Suprapubic skin (tissue), 4 donors: ENCODE measurements around the gene NT5E. TPM values are rescaled to one million over a fixed set of nuclear protein-coding genes. Genes with fewer than 3 reads are reported as not detected.

Experiments used
- DNase-seq, 2 donors: peaks; one replicate each; pipeline ENCODE4 v3.0.0-alpha.2; 2019; ENCODE audit warnings: low spot score in 2 of 2
- H3K27ac ChIP-seq: fragments of 200-600 bp; sonication (generic); one replicate; pipeline ENCODE4 v1.5.1; 2019
- H3K27me3 ChIP-seq: fragments of 200-600 bp; sonication (generic); one replicate; pipeline ENCODE4 v1.5.1; 2019
- H3K36me3 ChIP-seq: fragments of 200-600 bp; sonication (generic); one replicate; pipeline ENCODE4 v1.5.1; 2019
- H3K4me1 ChIP-seq: fragments of 200-600 bp; sonication (generic); one replicate; pipeline ENCODE4 v1.5.1; 2019
- H3K4me3 ChIP-seq: fragments of 200-600 bp; sonication (generic); one replicate; pipeline ENCODE4 v1.5.1; 2019; ENCODE audit warnings: mild to moderate bottlenecking
- H3K9me3 ChIP-seq: fragments of 200-600 bp; sonication (generic); one replicate; pipeline ENCODE4 v1.5.1; 2019
- CTCF ChIP-seq, 2 donors: fragments of 200-600 bp in 1 of 2; fragments of 450-650 bp in 1 of 2; sonication (generic) in 1 of 2; IDR thresholded peaks; one replicate each; pipeline ENCODE4 v1.5.1; 2016 to 2019; ENCODE audit warnings: antibody characterized with exemption in 2 of 2, mild to moderate bottlenecking in 1 of 2, moderate library complexity in 1 of 2
- EP300 ChIP-seq: sonication (generic); formaldehyde crosslinking; IDR thresholded peaks from one replicate; pipeline ENCODE4 v1.6.1; 2017; ENCODE audit warnings: antibody characterized with exemption
- POLR2A ChIP-seq, 2 donors: fragments of 450-650 bp; IDR thresholded peaks; one replicate each; pipeline ENCODE4 v1.6.1; 2017; ENCODE audit warnings: antibody characterized with exemption in 2 of 2, mild to moderate bottlenecking in 2 of 2, moderate library complexity in 2 of 2
- POLR2AphosphoS5 ChIP-seq, 3 donors: sonication (generic); formaldehyde crosslinking; IDR thresholded peaks; one replicate each; pipeline ENCODE4 v1.6.1; 2017; ENCODE audit warnings: antibody characterized with exemption in 3 of 3
- WGBS: methylation state at CpG from one replicate; pipeline ENCODE4 v1.1.5; 2018; 5-methylcytosine and 5-hydroxymethylcytosine counted together
- total RNA-seq, 4 donors: library from RNA; depleted of rRNA; stranded (reverse); fragments of >200 nt; gene quantifications; one replicate each; pipeline ENCODE4 v1.1.0, GENCODE V29; 2016

The NT5E gene
- total RNA-seq, 4 donors from 2014 or later = 1.1 to 8.7 (median 5.7) TPM

GRCh38 chr6:85461798-85462170, 11.9 kb downstream of the NT5E start:
- no peaks in the 10 kb centered on the region for H3K27me3 ChIP-seq
- H3K36me3 ChIP-seq = no peaks in the 10 kb centered on the region
- H3K4me1 ChIP-seq = peaks cover 37% of the 10 kb centered on the region
- no peak for TF ChIP-seq POLR2AphosphoS5 (IDR thresholded peaks at IDR 0.05)
- no peak for TF ChIP-seq EP300
- no peak for TF ChIP-seq POLR2A (IDR thresholded peaks at IDR 0.05)
- no peak for TF ChIP-seq CTCF (IDR thresholded peaks at IDR 0.05)
- DNase-seq = no peak
- H3K27ac ChIP-seq = peak overlapping the region; percentile 54
- 77% methylated on average over 4 of the region's 4 CpGs for WGBS
- H3K9me3 ChIP-seq = no peaks in the 10 kb centered on the region
- no peak overlapping the region for H3K4me3 ChIP-seq

GRCh38 chr6:85462673-85463072, 12.8 kb downstream of the NT5E start:
- H3K4me1 ChIP-seq = peaks cover 37% of the 10 kb centered on the region
- no peaks in the 10 kb centered on the region for H3K27me3 ChIP-seq
- no peaks in the 10 kb centered on the region for H3K36me3 ChIP-seq
- H3K9me3 ChIP-seq = no peaks in the 10 kb centered on the region
- H3K4me3 ChIP-seq = no peak overlapping the region
- TF ChIP-seq POLR2A (IDR thresholded peaks at IDR 0.05) = no peak
- TF ChIP-seq POLR2AphosphoS5 (IDR thresholded peaks at IDR 0.05) = no peak
- no peak for TF ChIP-seq CTCF (IDR thresholded peaks at IDR 0.05)
- TF ChIP-seq EP300 = no peak
- no peak for DNase-seq
- no peak overlapping the region for H3K27ac ChIP-seq
- WGBS = 68% methylated on average over 2 of the region's 2 CpGs

- TF ChIP-seq EP300 (no peak), POLR2A (IDR thresholded peaks at IDR 0.05) (no peak), CTCF (IDR thresholded peaks at IDR 0.05) (no peak), POLR2AphosphoS5 (IDR thresholded peaks at IDR 0.05) (no peak)
- WGBS = 74% methylated on average over 4 of the region's 4 CpGs
- H3K4me1 ChIP-seq = peaks cover 30% of the 10 kb centered on the region
- DNase-seq = no peak
- H3K4me3 ChIP-seq = no peak overlapping the region
- H3K27me3 ChIP-seq = no peaks in the 10 kb centered on the region
- no peaks in the 10 kb centered on the region for H3K36me3 ChIP-seq
- H3K27ac ChIP-seq = no peak overlapping the region
- H3K9me3 ChIP-seq = no peaks in the 10 kb centered on the region
These were observed 13.9 kb downstream of the NT5E start for GRCh38 chr6:85463621-85464259.

- Histone ChIP-seq H3K36me3 (no peaks in the 10 kb centered on the region), H3K4me3 (no peak overlapping the region), H3K4me1 (peaks cover 26% of the 10 kb centered on the region), H3K27ac (peak overlapping the region; percentile 4), H3K27me3 (no peaks in the 10 kb centered on the region), H3K9me3 (no peaks in the 10 kb centered on the region)
- 39% methylated on average over 4 of the region's 4 CpGs for WGBS
- TF ChIP-seq EP300 (no peak), CTCF (IDR thresholded peaks at IDR 0.05) (no peak), POLR2A (IDR thresholded peaks at IDR 0.05) (no peak), POLR2AphosphoS5 (IDR thresholded peaks at IDR 0.05) (peak in 1 of 3 donors; percentile 37)
- DNase-seq = no peak
These were observed 14.4 kb downstream of the NT5E start for GRCh38 chr6:85464260-85464644.

- Histone ChIP-seq H3K27ac (peak overlapping the region; percentile 4), H3K27me3 (no peaks in the 10 kb centered on the region), H3K4me1 (peaks cover 26% of the 10 kb centered on the region), H3K4me3 (no peak overlapping the region), H3K36me3 (no peaks in the 10 kb centered on the region), H3K9me3 (no peaks in the 10 kb centered on the region)
- 42% methylated on average over 4 of the region's 4 CpGs for WGBS
- no peak for DNase-seq
- TF ChIP-seq EP300 (no peak), POLR2AphosphoS5 (IDR thresholded peaks at IDR 0.05) (no peak), POLR2A (IDR thresholded peaks at IDR 0.05) (no peak), CTCF (IDR thresholded peaks at IDR 0.05) (no peak)
These were observed 14.9 kb downstream of the NT5E start for GRCh38 chr6:85464722-85465150.
